ENCODE measurements around the gene ME3.
A peak's percentile ranks its signal among the peaks of the same experiment; 100 is the strongest.

ME3 gene

DNA sequence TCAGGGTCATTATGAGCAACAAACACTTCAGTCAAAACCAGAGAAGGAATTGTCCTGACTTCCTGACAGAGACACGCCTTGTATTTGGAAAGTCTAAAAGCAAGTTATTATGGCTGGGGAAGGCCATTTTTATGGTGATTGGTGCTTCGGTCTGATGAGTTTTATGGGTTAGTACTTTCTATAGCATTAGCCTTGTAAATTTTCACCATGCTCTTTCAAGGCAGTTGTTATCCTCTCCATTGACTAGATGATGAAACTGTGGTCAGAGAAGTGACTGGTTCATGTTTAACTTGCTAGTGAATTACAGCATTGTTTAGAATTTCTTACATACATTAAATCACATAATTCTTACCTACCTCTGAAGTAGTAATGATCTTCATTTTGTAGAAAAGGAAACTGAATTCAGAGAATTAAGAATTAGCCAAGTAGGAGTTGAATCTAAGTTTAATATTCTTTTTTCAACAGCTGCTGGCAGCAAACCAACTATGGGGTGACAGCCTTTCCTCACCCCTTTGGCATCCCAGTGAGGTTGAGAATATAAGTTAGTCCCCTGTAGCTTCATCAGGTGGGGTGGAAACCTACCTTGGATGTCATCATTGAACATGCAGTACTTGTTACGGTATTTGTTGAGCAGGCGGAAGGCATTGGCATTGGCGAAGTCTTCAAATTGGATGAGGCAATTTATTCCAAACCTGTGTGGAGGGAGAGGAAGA, 207.8 kb downstream of the ME3 start:
- Mint-ChIP-seq H3K4me1 (no peaks in the 10 kb centered on the region), H3K9me3 (no peaks in the 10 kb centered on the region), H3K4me3 (no peak overlapping the region), H3K27me3 (peaks cover 4% of the 10 kb centered on the region), H3K27ac (no peak overlapping the region), H3K36me3 (no peaks in the 10 kb centered on the region)
- ATAC-seq (ENCODE audit: low read depth) = no peak
- DNase-seq (ENCODE audit: low spot score in 2 of 2) = no peak

DNA sequence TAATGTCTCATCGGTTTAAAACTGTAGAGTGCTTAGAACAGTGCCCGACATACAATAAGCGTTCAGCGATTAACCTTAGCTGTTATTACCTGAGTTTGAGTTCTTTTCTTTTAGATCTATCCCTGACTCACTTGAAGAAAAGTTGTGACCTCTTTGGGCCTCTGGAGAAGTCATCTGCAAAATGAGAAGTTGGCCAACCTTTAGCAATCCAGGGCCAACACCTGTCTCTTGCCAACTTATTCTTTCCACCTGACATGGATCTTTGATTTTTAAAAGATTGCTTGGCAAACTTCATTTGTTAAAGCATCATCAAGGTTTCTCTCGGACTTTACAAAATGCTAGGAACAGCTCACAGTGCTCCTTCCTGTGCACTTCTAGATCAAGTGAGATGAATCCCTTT, 208.5 kb downstream of the ME3 start:
- DNase-seq (ENCODE audit: low spot score in 2 of 2) (no peak), ATAC-seq (ENCODE audit: low read depth) (no peak)
- Mint-ChIP-seq H3K4me3 (no peak overlapping the region), H3K4me1 (no peaks in the 10 kb centered on the region), H3K9me3 (no peaks in the 10 kb centered on the region), H3K27me3 (peaks cover 4% of the 10 kb centered on the region), H3K27ac (no peak overlapping the region), H3K36me3 (no peaks in the 10 kb centered on the region)

DNA sequence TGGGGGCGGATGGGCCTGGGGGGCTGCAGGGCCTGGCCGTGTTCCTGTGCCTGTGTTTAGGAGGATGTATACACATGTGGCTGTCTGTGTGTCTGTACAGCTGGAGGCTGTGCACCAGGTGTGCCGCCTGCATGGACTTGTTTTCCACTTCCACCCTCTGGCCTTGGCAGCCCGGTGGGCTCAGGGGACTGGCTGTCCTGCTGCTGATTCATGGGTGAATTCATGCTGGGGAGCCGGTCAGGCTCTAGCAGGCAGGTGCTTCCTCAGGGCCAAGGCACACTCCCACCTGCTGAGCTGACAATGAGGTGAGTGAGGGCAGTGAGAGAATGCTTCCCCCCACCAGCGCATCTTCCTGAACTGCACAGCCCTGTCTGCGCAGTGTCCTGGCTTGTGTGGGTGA, 209.3 kb downstream of the ME3 start:
- Mint-ChIP-seq H3K27me3 (peaks cover 2% of the 10 kb centered on the region), H3K9me3 (no peaks in the 10 kb centered on the region), H3K4me1 (no peaks in the 10 kb centered on the region), H3K4me3 (no peak overlapping the region), H3K36me3 (no peaks in the 10 kb centered on the region), H3K27ac (no peak overlapping the region)
- DNase-seq (ENCODE audit: low spot score in 2 of 2) = no peak
- ATAC-seq (ENCODE audit: low read depth) = no peak

DNA sequence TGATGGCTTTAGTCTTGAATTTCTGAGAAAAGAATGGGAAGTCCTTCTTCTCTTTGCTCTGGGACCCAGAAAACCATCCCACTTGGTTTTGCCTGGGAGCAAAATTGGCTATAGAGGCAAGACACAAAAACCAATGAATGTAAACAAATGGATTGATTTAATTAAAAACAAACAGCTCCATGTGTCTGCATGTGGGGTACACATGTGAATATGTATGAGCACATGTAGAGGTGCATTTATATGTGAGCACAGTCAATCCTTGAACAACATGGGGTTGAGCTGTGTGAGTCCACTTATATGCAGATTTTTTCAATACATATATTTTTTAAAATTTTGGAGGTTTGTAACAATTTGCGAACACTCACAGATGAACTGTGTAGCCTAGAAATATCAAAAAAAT, 210.5 kb downstream of the ME3 start:
- no peaks in the 10 kb centered on the region for H3K27me3 Mint-ChIP-seq
- no peaks in the 10 kb centered on the region for H3K4me1 Mint-ChIP-seq
- no peak for ATAC-seq (ENCODE audit: low read depth)
- H3K27ac Mint-ChIP-seq = no peak overlapping the region
- no peak overlapping the region for H3K4me3 Mint-ChIP-seq
- DNase-seq (ENCODE audit: low spot score in 2 of 2) = no peak
- H3K9me3 Mint-ChIP-seq = no peaks in the 10 kb centered on the region
- H3K36me3 Mint-ChIP-seq = no peaks in the 10 kb centered on the region

DNA sequence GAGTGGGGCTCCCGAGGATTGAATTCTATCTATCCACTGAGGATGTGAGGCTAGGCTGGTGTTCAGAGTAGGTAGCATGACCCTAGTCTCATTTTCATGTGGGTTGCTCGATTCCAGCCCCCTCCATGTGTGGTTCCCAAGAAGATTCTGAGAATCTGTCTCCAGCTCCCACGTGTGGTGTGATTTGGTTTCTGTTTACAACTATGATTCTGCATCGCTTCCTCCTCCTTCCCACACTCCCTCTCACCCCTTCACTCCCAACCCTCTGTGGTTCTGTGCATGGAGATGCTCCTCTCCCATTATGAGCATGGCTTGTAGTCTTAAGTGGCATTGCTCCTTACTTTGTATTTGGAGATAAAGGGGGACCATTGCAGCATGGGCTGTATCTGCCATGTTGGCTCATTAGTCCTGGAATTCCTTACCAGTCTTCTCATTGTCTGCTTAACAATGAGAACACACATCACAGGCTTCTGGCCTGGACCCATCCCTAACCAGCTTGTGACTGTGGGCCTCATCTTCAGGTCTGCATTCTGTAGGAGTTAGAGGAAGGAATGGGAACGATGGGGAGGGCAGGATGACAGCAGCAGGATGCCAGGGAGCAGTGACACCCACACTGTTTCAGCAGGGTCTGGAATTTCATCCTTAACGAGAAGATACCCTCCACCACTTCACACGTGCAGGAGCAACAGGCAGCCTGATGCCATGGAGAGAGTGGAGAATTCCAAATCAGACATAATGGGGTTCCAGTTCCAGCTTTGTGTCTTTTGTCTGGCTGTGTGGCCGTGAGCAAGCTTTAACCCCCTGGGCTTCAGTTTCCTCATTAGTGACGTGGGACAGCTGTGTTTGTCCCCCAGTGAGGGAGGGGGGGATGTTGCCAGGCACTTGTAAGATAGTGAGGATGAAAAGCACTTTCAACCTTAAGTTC, 211.7 kb downstream of the ME3 start:
- Mint-ChIP-seq H3K36me3 (no peaks in the 10 kb centered on the region), H3K4me1 (peaks cover 4% of the 10 kb centered on the region), H3K4me3 (no peak overlapping the region), H3K9me3 (no peaks in the 10 kb centered on the region), H3K27ac (no peak overlapping the region), H3K27me3 (no peaks in the 10 kb centered on the region)
- ATAC-seq (ENCODE audit: low read depth) = no peak
- DNase-seq (ENCODE audit: low spot score in 2 of 2) = no peak

DNA sequence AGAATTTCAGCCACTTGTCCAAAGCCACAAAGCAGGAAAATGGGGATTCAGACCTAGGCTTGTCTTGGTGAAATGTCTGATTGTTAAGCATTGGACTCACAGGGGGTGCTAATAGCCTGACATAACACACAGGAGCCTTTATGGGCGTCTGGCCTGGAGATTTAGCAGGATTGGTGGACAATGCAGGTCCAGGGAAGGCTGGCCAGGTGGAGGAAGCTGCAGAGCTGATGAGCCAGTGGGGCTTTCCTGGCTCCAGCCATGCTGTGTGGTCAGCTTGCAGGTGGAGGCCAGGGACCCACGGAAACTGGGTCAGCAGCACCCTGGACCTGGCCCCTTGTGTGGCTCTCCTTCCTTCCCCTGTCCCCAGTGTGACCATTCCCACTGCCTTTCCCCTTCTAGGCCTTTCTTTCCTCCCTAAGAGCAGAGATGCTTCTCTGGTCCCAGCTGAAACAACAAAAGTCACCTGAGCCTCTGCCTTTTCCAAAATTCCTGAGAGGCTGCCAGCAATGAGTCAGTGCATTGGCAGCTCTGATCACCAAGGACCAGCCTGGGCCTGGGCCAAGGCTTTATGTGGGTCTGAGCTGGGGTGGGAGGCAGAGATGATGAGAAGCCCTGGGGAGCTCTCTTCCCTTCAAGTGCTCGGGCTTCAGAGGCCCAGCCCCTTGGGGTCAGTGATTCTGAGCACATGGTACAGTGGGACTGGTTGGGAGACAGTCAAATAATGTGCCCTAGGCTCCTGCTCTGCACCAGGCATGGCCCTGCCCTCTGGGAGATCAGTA, 212.5 kb downstream of the ME3 start:
- H3K4me3 Mint-ChIP-seq = no peak overlapping the region
- no peak for ATAC-seq (ENCODE audit: low read depth)
- DNase-seq (ENCODE audit: low spot score in 2 of 2) = no peak
- H3K27ac Mint-ChIP-seq = no peak overlapping the region
- H3K9me3 Mint-ChIP-seq = no peaks in the 10 kb centered on the region
- no peaks in the 10 kb centered on the region for H3K36me3 Mint-ChIP-seq
- H3K4me1 Mint-ChIP-seq = peaks cover 4% of the 10 kb centered on the region
- H3K27me3 Mint-ChIP-seq = no peaks in the 10 kb centered on the region

DNA sequence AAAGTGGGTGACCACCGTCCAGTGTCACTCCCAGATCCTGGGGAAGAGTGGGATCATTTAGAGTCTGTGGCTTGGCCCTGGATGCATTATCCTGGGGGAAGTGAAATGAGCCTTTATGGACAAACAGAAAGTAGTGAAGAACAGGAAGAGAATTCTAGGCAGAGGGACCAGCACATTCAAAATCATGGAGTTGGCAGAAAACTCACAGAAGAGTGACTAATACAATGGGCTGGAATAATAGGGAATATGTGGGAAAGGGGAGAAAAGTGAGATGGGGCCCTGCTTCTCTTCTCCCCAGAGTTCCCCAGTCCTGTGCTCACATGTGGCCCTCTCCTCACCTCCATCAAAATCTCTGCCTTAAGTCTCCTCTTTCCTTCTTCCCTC, 213.4 kb downstream of the ME3 start:
- no peaks in the 10 kb centered on the region for H3K36me3 Mint-ChIP-seq
- no peaks in the 10 kb centered on the region for H3K9me3 Mint-ChIP-seq
- DNase-seq (ENCODE audit: low spot score in 2 of 2) (no peak), ATAC-seq (ENCODE audit: low read depth) (no peak)
- H3K27me3 Mint-ChIP-seq = no peaks in the 10 kb centered on the region
- H3K4me1 Mint-ChIP-seq = peaks cover 4% of the 10 kb centered on the region
- no peak overlapping the region for H3K27ac Mint-ChIP-seq
- no peak overlapping the region for H3K4me3 Mint-ChIP-seq

DNA sequence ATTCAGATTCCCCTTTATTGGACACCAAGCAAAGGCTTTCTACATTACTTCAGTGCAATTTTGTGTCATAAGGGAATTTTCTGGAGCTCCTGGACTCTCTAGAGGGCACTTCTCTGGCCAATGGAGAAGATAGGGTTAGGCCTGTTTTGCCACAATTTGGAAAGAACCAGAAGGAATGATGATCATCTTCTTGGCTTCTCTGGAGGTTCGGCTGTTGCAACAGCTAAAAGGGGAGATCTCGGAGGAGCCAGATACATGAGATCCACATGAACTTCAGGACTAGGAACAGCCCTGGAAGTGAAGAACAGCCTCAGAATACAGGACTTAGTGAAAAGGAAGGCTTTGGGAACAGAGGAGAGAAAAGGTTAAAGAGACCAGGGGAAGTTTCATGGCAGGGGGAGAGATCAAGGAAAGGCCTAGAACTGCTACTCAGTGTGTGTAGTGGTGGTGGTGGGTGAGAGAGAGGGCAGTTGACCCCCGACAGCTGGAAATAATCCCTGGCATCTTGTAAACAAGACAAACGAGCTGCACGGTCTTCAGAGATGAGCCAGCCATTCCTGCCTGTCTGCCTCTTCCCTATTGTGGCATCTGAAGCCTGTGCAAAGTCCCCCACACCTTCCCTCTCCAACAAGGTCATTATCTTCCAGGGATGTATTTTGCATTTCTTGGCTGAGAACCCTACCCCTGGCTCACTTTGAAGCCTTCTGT, 214.0 kb downstream of the ME3 start:
- no peak for ATAC-seq (ENCODE audit: low read depth)
- no peak overlapping the region for H3K27ac Mint-ChIP-seq
- H3K9me3 Mint-ChIP-seq = no peaks in the 10 kb centered on the region
- H3K4me3 Mint-ChIP-seq = no peak overlapping the region
- no peak for DNase-seq (ENCODE audit: low spot score in 2 of 2)
- H3K36me3 Mint-ChIP-seq = no peaks in the 10 kb centered on the region
- H3K4me1 Mint-ChIP-seq = peaks cover 4% of the 10 kb centered on the region
- no peaks in the 10 kb centered on the region for H3K27me3 Mint-ChIP-seq

DNA sequence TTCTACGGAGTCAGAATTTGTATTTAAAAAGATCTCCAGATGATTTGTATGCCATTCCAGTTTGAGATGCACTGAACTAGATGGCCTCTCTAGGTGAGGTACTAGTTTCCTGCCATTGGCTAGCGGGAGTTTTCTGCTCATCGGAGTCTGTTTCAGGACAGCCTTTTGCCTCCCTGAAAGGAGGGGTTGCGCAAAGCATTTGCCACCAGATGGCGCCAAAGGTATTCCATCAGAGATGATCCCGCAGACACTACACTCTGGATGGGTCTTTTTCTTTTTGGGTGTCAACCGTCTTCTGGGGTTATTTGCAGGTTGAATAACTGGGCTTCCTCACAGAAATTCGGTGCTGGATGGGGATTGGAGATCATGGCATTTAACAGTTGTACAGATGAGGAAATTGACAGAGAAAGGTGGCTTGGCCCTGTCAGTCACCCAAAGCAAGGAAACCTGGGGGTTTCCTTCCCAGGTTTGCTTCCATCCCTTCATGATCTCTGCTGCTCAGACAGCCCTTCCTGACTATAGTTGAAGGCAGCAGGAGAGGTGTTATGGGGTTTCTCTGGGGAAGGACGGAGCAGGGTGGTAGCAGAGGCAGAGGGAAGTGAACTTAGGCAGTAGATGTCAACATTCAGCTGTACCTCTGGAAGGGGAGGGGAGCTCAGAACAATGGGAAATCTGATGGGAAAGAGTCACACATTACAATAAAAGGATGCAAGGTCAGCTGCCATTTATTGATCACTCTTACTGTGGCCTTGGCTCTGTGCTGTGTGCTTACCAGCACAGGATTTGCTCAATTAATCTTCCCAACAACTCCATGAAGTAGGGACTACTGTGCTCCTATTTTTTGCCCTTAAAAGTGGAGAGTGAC, 216.1 kb downstream of the ME3 start:
- H3K27ac Mint-ChIP-seq = no peak overlapping the region

DNA sequence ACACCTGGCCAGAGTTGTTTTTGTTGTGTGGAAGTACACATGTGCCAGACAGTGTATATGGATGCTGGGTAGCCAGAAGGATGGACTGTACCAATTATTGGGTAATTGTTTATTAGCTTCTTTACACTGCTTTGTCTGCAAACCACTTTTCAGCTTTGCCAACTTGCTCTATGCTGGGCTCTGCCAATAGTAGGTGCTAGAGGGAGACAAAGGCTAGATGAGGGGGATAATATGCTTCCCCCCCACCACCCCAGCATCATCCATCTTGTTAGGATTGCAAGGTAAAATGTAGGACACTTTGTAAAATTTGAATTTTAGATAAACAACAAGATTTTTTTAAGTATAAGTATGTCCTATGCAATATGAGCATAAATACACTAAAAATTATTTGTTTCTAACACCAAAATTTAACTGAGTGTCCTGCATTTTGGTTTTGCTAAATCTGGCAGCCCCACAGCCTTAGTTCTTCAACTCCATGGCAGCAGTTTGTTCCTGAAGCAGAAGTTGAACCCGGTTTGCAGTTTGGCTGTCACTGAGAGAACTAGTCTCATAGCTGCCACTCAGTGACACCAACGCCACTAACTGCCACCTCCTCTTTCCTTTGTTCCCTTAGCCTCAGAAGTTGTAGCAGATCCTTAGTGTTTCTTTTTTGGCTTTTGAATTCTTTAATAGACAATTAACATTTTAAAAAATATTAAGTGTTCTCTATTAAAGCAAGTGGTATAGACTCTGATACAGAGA, 219.0 kb downstream of the ME3 start:
- peaks cover 4% of the 10 kb centered on the region for H3K4me1 Mint-ChIP-seq
- no peaks in the 10 kb centered on the region for H3K9me3 Mint-ChIP-seq
- no peaks in the 10 kb centered on the region for H3K36me3 Mint-ChIP-seq
- ATAC-seq (ENCODE audit: low read depth) (no peak), DNase-seq (ENCODE audit: low spot score in 2 of 2) (no peak)
- no peaks in the 10 kb centered on the region for H3K27me3 Mint-ChIP-seq
- no peak overlapping the region for H3K4me3 Mint-ChIP-seq
- H3K27ac Mint-ChIP-seq = no peak overlapping the region

More for the DNA sequence above, 216.1 kb downstream of the ME3 start:
- Mint-ChIP-seq H3K4me1 (peaks cover 4% of the 10 kb centered on the region), H3K27me3 (no peaks in the 10 kb centered on the region), H3K36me3 (no peaks in the 10 kb centered on the region), H3K4me3 (no peak overlapping the region), H3K9me3 (no peaks in the 10 kb centered on the region)
- DNase-seq (ENCODE audit: low spot score in 2 of 2) (peak; percentile 50 to 60), ATAC-seq (ENCODE audit: low read depth) (peak; percentile 72)

DNA sequence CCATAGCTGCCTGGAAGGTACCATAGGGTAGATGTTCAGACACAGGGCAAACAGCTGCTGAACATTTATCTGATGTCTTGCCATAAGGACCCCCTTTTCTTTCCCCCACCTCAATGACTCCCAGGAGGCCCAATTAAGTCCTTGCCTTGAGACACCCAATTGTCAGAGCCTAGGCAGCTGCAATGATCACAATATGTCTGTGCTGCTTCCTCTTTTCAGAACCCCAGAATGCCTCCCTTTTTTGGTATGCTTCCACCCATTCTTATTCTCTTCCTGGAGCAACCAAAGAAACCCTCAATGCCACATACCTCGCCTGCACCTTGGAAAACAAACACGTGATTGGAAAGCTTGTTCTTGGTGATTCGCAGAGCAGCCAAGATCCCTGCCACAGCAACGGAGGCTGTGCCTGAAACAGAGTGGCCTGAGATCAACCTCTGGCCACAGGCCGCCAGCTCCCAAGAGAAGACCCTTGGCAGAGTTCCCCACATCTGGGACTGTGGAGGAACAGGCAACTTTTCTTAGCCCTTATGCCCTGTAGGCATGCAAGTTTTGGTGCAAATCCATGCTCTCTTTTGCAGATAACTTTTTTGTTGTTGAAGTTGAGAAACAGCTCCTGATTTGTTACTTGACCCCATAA, 222.3 kb downstream of the ME3 start:
- DNase-seq (ENCODE audit: low spot score in 2 of 2) = no peak
- Mint-ChIP-seq H3K27ac (no peak overlapping the region), H3K4me3 (no peak overlapping the region), H3K36me3 (no peaks in the 10 kb centered on the region), H3K9me3 (no peaks in the 10 kb centered on the region), H3K27me3 (no peaks in the 10 kb centered on the region), H3K4me1 (no peaks in the 10 kb centered on the region)
- no peak for ATAC-seq (ENCODE audit: low read depth)

DNA sequence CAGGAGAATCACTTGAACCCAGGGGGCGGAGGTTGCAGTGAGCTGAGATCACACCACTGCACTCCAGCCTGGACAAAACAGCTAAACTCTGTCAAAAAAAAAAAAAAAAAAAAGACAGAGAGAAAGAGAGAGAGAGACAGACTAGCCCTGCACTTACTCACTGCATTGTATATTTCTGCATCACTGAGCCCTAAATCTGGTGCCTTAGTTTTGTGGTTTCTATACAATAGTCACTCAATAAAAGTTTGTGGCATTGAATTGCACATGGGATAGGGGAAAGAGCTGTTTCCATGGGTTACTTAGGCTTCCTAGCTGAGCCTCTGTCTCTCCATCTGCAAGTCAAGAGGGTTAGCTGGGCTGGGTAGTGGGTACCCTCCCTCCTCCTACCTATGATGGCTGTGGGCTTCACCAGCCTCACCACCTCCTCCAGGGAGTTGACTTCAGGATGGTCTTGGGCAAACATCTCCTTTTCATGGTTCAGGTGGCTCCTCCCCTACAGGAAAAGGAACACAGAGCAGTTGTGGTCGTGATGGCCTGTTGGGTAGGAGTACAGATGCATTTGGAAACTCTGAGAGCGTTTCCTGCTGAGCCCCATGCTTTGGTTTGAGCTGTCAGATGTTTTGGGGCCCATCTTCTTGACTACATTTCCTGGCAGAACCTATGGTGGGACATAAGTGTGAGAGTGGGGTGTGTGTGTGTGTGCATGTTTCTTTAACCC, 224.5 kb downstream of the ME3 start:
- ATAC-seq (ENCODE audit: low read depth) (no peak), DNase-seq (ENCODE audit: low spot score in 2 of 2) (no peak)
- H3K27me3 Mint-ChIP-seq = no peaks in the 10 kb centered on the region
- H3K27ac Mint-ChIP-seq = no peak overlapping the region
- H3K4me1 Mint-ChIP-seq = no peaks in the 10 kb centered on the region
- H3K36me3 Mint-ChIP-seq = no peaks in the 10 kb centered on the region
- no peak overlapping the region for H3K4me3 Mint-ChIP-seq
- H3K9me3 Mint-ChIP-seq = no peaks in the 10 kb centered on the region
